Measurements from ENCODE around the gene RAB11A.

- TF ChIP-seq CBX8 (IDR thresholded peaks at IDR 0.05; ENCODE audit: borderline replicate concordance, extremely low read depth, low read depth, low read length, poor library complexity, severe bottlenecking) (no peak), ZNF347 (CRISPR knock-in tag; IDR thresholded peaks at IDR 0.05; ENCODE audit: low read depth) (no peak), CTCF (IDR thresholded peaks at IDR 0.05 in 2 of 3, conservative IDR thresholded peaks at IDR 0.05 in 1 of 3; ENCODE audit: insufficient read depth in 2 of 3, low read depth in 1 of 3, low read length in 3 of 3) (no peak), POLR2G (IDR thresholded peaks at IDR 0.05; ENCODE audit: low read depth, low read length) (no peak), ZNF143 (CRISPR knock-in tag; IDR thresholded peaks at IDR 0.05) (no peak), CHD2 (IDR thresholded peaks at IDR 0.05; ENCODE audit: low read depth, low read length) (no peak), EP300 (IDR thresholded peaks at IDR 0.05; ENCODE audit: low read length) (no peak), RBM25 (IDR thresholded peaks at IDR 0.05; ENCODE audit: low read depth, low read length, severe bottlenecking) (no peak), PREB (CRISPR knock-in tag; IDR thresholded peaks at IDR 0.05) (no peak)
These were observed 2.0 kb upstream of the RAB11A start for GRCh38 chr15:65867244-65867643.

Measured in K562 (cell line).